GM10847 (cell line): ENCODE measurements around the gene ZCCHC2.

Experiments used
- POLR2A ChIP-seq: IDR thresholded peaks from 2 replicates; pipeline ENCODE4 v1.6.1; 2011; ENCODE audit not compliant: insufficient read length; ENCODE audit errors: extremely low read depth

Gene ZCCHC2

DNA sequence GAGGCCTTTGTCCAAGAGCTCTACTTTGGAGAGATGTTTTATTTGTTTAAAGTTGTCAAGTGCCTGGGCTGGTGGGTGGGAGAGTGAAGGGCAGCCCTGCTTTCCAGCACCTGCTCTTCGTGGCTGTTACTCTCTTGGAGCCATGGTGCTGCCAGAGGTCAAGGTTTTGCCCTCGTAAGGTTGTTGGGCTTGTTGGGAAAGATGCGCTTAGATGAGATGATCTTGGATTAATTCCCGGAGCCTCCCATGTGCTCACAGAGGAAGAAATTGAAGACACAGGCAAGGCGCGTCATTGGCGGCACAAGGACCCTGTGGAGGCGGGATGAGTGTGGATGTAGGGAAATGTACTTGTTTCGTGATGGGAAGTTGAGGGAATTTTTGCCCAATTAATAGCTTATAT lies 27.9 kb downstream of the ZCCHC2 start:
- TF ChIP-seq POLR2A, result no peak

DNA sequence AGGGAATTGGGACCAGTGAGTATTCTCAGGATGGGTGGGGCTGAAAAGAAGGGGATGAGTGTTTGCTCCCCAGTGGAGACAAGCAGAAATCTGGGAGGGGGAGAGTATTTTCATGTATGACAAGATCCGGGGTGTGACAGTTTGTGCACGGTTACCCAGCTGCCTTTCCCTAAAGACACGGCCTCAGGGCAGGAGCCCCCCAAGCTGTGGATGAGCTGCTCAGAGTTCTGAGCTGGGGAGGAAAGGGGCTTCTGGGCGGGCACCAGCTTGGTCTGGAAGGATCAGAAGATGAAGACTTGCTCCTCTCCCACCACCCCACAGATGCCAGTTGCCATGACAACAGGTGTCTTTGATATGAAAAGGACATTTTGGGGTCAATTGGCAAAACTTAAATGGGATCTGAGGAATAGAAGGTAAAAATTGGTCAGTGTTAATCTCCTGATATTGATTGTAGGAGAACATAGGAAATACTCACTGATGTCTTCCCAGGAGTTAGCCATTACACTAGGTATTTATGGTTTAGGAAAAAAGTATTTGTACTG lies 29.2 kb downstream of the ZCCHC2 start:
- TF ChIP-seq POLR2A, result no peak

DNA sequence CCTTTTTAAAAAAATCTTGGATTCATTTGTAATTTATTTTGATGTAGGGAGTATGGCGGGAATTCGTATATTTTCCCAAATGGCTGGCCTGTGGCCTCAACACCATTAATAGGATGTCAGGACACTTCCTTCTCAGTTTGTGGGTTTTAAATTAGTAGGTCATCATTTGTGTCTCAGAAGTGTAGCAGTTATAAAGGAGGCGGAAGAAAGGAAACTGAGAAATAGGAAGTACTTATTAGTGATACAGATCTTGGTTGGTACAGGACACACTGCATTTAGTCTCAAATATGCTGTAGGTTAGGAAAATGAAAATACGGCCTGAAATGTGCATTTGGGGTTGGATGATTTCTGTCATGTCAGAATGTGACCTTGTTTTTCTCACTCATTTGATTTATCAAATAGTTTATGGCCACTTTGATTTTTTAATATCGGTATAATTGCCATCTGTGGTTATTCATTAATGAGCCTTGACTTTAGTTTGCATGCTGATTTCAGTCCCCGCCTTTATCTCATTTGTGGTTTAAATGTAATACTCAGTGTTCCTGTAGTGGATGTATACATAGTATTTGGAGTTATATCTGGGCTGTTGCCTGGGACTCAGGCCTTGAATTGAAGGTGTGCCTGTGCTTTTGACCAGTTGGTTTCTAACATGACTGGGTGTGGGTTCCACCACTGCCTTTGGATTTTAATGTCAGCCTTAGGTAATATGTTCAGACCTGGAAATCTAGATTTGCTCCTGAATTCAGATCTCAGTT lies 31.4 kb downstream of the ZCCHC2 start:
- no peak for TF ChIP-seq POLR2A

DNA sequence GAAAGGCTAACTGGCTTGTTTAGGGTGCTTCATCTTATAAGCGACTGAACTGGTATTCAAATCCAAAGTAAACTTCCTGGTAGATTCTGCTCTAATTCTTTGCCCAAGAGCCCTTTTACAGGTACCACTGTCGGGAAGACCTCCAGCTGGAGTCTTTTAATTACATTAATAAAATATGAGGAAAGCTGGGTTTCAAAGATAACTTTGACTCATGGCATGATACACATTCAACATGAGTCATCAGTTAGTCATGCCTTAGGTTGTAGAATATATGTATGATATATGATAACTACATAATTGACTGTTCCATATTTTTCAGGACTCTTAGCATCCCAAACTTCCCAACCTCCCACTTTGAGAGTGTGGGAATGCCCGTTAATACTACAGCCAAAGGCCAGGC lies 32.3 kb downstream of the ZCCHC2 start:
- no peak for TF ChIP-seq POLR2A

DNA sequence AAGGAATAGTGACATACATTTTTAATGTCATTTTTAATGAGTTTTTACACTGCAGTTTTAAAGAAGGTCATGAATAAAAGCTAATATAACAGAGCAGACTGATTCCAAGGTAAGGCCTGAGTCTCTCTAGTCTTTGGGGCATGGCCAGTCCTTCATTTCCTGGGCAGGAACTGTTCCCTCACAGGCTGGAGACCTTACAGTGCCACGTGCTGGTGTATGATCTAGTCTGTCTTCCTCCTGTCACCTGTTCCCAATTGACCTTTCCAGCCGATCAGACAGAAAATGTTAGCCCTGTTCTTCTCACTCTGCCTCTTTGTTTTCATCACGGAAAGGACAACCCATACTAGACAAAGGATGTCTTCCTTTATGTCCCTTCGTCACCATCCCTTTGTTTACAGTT lies 33.6 kb downstream of the ZCCHC2 start:
- no peak for TF ChIP-seq POLR2A

DNA sequence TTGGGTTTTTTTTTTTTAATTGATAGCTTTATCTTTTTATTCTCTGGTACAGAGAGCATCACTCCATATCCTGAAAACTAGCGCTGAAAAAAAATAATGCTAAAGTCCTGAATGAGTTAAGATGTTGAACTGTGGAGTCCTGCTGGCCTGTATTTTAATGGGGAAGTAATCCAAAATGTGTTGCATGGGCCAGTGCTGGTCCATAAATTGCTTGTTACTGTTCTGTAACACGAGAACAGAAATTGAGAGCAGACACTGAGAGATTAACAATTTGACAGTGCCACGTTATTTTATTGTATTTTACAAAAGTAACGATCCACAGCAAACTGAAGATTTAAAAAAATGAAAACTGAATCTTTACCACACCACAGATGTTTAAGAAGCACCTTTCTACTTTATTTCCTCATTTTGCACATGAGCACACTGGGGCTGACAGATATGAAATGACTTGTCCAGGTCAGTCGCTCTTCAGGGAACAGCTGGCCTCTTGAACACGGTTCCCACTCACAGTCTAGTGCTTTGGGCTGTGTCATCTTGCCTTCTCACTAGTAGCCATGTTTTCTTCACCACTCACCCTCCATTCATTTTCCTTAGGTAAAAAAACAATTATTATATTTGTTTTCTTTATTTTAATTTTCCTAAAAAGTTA lies 35.3 kb downstream of the ZCCHC2 start:
- no peak for TF ChIP-seq POLR2A

DNA sequence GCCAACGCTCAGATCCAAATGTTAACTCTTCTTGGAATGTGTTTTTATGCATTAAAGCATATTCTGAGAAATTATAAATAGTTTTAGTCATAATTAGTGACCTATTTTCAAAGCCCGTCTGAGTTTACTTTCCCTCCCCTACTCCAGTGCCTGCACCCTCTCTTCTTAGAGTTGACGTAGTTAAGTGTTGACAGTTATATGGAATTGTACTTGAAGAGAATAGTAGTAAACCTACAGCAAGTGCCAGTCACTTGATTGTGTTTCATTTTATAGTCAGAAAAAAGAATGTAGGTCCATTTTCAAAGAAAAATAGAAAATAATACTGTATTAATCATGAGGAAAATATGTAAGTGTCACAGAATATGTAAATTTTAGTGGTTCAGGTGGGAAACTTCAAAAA lies 41.2 kb downstream of the ZCCHC2 start:
- no peak for TF ChIP-seq POLR2A

DNA sequence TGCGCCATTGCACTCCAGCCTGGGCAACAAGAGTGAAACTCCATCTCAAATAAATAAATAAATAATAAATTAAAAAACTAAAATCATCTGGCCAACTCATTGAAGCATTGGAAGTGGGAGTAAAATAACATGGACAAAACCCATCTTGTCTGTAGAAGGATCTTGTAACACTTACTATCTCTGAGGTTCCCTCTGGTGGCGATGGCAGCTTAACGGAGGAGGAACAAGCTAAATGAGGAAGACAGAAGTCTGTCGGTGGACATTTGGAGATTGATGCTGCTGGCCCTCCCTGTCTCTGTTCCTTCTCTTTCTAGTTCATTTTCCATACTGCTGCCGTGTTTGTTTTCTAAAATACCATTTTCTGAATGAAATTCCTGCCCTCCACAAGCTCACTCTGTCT lies 43.4 kb downstream of the ZCCHC2 start:
- TF ChIP-seq POLR2A, result no peak

DNA sequence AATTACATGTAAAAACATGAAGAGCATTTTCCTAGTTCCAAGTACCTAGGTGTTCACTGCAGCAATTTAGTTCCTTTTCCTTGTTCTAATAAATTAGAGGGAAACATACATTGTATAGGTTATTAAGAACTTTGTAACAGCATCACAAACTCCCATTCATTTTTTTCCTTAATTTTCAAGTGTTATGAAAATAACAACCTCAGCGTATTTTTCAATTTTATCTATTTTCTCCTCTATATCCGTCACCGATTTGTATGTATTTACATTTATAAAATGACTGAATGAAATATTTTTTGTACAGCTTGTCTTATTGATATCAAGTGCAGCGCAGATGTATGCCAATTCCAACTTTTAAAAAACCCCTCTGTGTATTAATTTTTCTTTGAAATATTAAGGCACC lies 44.0 kb downstream of the ZCCHC2 start:
- TF ChIP-seq POLR2A, result no peak

DNA sequence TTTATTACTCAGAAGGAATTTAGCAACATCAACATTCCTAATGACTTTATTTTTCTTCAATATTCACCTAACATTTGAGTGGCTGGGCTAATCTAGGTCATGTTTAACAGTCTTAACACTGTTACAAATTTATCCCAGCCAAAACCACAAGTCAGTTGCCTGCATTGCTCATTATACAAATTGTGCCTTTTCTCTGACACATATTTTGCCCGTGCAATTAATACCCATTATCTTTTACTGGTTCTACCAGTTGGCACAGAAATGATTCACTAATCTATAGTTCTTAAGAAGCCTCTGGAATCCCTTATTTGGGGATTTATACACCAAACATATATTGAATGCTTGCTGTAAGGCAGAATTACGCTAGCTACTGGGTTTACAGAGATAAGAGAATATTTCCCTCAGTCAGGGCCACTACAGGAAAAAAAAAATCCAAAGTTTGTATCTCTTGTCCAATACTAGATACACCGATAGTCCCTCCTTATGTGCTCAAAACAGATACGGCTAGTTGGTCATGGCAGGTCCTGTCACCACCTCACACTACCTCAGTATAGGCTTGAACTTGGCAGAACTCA lies 46.3 kb downstream of the ZCCHC2 start:
- TF ChIP-seq POLR2A, result no peak

DNA sequence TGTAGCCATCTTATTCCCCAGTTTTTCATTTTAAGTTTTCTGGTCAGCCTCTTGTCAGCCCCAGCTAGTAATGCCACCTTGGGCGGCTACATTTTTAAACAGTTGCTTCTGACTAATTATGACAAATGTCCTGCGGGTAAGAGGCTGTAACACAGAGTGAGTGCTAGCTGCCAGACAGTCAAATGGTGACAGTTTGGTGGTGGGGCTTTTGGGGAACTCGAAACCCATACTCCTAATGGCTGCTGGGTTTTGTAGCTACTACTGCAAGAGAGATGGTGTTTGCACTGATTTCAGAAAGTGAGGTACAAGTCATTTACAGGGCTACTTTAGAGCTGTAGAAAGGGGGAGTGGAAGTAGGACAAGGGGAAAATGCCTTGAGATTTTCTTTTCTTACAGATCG lies 48.2 kb downstream of the ZCCHC2 start:
- TF ChIP-seq POLR2A, result no peak

DNA sequence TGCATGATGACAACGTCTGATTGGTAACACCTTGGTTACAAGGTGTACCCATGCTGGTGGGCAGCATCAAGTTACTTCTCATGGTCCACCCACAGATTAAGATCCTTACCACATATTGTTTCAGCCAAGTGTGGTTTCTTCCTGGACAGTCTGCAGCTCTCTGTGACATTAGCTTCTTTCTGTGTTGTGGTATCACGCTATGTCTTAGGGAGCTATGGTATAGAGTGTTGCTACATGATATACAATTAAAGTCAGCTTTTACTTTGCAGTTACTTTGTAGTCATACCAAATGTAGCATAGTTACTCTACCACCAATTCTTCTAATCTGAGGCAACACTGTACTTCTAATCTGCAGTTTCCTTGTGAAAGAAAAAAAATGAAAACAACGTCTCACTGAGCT lies 48.8 kb downstream of the ZCCHC2 start:
- no peak for TF ChIP-seq POLR2A

DNA sequence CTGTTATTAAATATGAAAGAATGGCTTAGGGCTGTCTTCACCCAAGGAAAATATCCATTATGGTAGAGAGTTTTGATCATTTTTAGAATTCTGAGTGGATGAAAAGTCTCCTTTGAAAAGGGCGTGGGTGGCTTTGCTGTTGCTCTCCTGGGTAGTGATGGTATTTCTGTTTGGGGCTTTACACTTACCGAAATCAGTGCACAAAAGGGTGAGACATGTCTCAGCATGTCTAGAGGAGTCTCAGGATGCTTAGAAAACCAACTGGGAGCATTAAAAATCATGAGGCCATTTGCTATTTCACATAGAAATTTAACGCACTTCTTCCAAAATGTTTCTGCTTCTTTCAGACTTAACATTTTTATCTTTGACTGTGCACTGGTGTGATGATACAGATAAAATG lies 49.6 kb downstream of the ZCCHC2 start:
- TF ChIP-seq POLR2A, result no peak

DNA sequence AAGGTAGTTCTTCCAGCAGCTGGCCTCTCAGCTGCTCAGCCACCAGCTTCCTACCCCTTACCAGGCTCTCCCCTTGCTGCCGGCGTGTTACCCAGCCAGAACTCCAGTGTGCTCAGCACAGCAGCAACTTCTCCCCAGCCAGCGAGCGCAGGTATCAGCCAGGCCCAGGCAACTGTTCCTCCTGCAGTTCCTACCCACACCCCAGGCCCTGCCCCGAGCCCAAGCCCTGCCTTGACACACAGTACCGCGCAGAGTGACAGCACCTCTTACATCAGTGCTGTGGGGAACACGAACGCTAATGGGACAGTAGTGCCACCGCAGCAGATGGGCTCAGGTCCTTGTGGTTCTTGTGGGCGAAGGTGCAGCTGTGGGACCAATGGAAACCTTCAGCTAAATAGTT lies 52.0 kb downstream of the ZCCHC2 start:
- TF ChIP-seq POLR2A, result no peak

DNA sequence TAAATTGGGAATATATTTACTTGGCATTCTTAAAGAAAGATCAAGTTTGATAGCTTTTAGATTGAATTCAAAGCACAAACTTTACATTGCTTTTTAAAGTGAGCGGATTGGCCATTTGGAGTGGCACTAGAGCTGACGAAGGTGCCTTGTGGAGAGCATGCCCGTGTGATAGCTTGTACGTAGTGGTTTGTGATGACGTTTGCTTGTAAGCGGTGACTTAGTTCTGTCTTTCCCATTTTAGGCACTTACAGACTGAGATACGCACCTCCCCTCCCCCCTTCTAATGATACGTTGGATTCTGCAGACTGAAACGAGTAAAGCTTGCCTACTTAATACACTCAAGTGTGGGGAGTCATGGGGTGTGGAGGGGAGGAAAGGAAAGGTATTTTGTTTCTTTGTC lies 53.4 kb downstream of the ZCCHC2 start:
- no peak for TF ChIP-seq POLR2A

DNA sequence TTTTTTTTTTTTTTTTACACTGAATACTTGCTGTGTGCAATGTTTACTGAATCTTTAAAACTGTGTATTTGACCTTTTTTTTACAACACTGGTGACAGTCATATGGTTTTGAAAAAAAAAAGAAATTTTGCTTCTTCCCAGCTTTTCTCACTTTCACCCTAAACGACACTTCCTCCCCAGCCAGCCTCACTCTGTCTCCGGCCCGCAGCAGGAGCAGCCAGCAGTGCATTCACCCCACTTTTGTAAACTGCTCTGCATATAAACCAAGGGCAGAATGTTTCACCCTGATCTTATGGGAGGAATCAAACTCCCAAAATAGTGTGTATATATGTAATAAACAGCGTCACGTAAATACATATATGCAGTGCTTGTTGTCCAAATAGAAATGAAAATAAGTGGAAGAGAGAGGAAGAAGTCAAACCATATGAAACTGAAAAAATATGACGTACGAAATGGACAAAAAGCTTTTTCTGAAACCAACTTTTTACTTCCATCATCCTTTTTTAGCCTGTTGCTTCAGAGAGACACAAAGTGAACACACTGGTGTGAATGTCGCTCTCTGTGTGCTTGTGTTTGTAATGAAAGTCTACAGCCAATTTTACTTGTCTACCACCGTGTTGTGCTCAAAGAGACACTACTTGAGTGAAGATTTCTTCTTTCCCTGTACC lies 54.2 kb downstream of the ZCCHC2 start:
- TF ChIP-seq POLR2A, result no peak
